ENCODE results near the gene GATA5. TPM values are rescaled to one million over a fixed set of nuclear protein-coding genes. Genes with fewer than 3 reads are reported as not detected.

The GATA5 gene
- total and polyA plus RNA-seq, 2 donors (not counting 3 experiments of a cell fraction or from before 2014, with no cell fraction given): not detected

DNA sequence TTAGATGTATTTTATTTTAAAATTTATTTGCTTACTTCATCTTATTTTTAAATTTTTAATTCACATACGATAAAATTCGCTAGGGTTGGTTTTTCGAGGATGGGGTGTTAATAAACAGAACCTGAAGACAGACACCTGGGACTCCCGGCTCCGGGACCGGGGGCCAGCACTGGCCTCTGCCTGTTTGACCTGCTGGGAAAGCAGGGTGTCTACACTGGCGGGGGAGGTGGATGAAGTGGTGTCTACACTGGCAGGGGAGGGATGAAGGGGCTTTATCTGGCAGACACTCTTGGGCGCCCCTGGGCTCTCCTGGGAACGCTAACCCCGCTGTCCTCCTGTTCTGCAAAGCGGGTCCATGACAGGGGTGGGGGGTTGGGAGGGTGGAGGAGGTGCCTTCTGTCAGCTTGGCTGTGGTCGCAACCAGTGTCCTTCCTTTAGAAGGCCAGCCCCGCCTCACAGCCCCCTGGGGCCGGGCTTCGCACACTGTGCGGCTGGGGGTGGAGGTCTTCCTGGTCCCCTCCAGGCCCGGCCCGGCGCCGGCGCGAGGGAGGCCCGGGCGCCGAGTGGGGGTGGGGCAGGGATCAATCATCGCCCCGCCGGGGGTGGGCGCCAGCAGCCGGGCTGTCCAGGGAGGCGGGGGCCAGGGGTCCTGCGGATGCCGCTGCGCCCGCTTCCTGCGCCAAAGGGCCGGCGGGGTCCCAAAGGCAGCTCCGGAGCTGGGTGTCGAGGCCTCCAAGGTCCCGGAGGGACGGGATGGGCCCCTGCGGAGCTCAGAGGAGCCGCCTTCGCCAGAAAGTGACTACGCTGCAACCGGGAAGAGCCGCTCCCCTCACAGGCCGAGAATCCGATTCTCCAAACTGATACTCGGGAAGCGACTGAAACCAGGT, 1.8 kb downstream of the GATA5 start:
- CTCF ChIA-PET: no interaction called here
- H3K4me1 ChIP-seq (ENCODE audit: control insufficient read depth, extremely low read depth, insufficient read depth, low read length): no peaks in the 10 kb centered on the region
- no TSS peak for BruUV-seq (replicated peaks)
- H3K9ac ChIP-seq (replicated peaks; ENCODE audit: extremely low read depth, insufficient read depth, low read length): no peak overlapping the region
- peak; percentile 11 for TF ChIP-seq EZH2 (IDR thresholded peaks at IDR 0.05; ENCODE audit: borderline replicate concordance, low read depth, low read length, severe bottlenecking)
- TF ChIP-seq POLR2AphosphoS5 (IDR thresholded peaks at IDR 0.05; ENCODE audit: insufficient read depth, low read depth, low read length): no peak
- dilution Hi-C loops (cut with MboI; ENCODE audit: extremely low pct_ligation_motif_present, low sequenced_read_pairs) (no loop called here), intact Hi-C loops (cut with micrococcal nuclease) (no loop called here)
- no peak overlapping the region for H3K27ac ChIP-seq (ENCODE audit: insufficient read depth, low read depth, low read length)
- FAIRE-seq (no peak), DNase-seq (ENCODE audit: low read depth, low spot score) (no peak)
- H3K27me3 ChIP-seq (ENCODE audit: control insufficient read depth in 2 of 2, insufficient read depth in 2 of 2, low read length in 2 of 2): peaks cover 35 to 46% of the 10 kb centered on the region in 2 experiments
- no peaks in the 10 kb centered on the region for H3K9me1 ChIP-seq (replicated peaks; ENCODE audit: control insufficient read depth, extremely low read depth, insufficient read depth, low read length)
- no peaks in the 10 kb centered on the region for H3K9me3 ChIP-seq (replicated peaks; ENCODE audit: control insufficient read depth, insufficient read depth, low read length)
- H3K79me2 ChIP-seq (ENCODE audit: control insufficient read depth, insufficient read depth, low read length): no peaks in the 10 kb centered on the region
- H4K20me1 ChIP-seq (replicated peaks; ENCODE audit: control insufficient read depth, extremely low read depth, insufficient read depth, low read length): no peaks in the 10 kb centered on the region
- no peak overlapping the region for H3K4me3 ChIP-seq (replicated peaks in 1 of 3; ENCODE audit: insufficient read depth in 1 of 3, low read depth in 1 of 3, low read length in 3 of 3)
- no peak overlapping the region for H2AFZ ChIP-seq (ENCODE audit: low read depth, low read length)
- H3K36me3 ChIP-seq (ENCODE audit: control insufficient read depth in 2 of 2, extremely low read depth in 1 of 2, insufficient read depth in 2 of 2, low read length in 2 of 2): no peaks in the 10 kb centered on the region
- POLR2A ChIA-PET: no interaction called here
- no peak overlapping the region for H3K4me2 ChIP-seq (ENCODE audit: insufficient read depth, low read length)

DNA sequence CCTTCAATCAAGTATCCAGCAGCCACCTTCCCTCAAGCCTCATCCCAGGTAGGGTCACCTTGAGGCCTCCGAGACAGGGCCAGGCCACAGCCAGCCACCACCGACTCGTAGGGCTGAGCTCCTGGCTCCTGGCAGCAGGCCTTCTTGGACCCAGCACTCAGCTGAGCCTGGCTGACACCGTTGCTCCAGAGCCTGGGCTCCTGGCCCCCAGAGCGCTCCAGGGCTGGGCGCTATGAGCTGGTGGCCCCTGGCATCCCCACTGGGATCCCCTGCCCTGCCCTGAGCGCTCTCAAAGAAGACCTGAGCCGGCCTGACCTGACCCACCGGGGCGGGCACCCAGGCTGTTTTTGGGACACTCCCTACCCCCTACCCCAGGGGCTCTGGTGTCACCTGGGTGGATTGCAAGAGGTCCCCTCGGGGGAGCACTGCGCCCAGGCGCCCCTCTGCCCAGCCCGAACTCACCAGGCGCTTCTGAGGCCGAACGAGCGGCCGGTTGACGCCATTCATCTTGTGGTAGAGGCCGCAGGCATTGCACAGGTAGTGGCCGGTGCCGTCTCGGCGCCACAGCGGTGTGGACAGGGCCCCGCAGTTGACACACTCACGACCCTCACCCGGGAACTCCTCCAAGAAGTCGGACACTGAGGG, 2.7 kb downstream of the GATA5 start:
- ChIA-PET POLR2A (no interaction called here), CTCF (no interaction called here)
- dilution Hi-C loops (cut with MboI; ENCODE audit: extremely low pct_ligation_motif_present, low sequenced_read_pairs): no loop called here
- DNase-seq (ENCODE audit: low read depth, low spot score) (no peak), FAIRE-seq (no peak)
- Histone ChIP-seq H4K20me1 (replicated peaks; ENCODE audit: control insufficient read depth, extremely low read depth, insufficient read depth, low read length) (no peaks in the 10 kb centered on the region), H2AFZ (ENCODE audit: low read depth, low read length) (no peak overlapping the region), H3K4me1 (ENCODE audit: control insufficient read depth, extremely low read depth, insufficient read depth, low read length) (no peaks in the 10 kb centered on the region), H3K4me3 (replicated peaks in 1 of 3; ENCODE audit: insufficient read depth in 1 of 3, low read depth in 1 of 3, low read length in 3 of 3) (no peak overlapping the region), H3K27me3 (ENCODE audit: control insufficient read depth in 2 of 2, insufficient read depth in 2 of 2, low read length in 2 of 2) (peaks cover 30 to 40% of the 10 kb centered on the region in 2 experiments), H3K36me3 (ENCODE audit: control insufficient read depth in 2 of 2, extremely low read depth in 1 of 2, insufficient read depth in 2 of 2, low read length in 2 of 2) (no peaks in the 10 kb centered on the region), H3K4me2 (ENCODE audit: insufficient read depth, low read length) (no peak overlapping the region), H3K9me1 (replicated peaks; ENCODE audit: control insufficient read depth, extremely low read depth, insufficient read depth, low read length) (no peaks in the 10 kb centered on the region), H3K9ac (replicated peaks; ENCODE audit: extremely low read depth, insufficient read depth, low read length) (no peak overlapping the region), H3K79me2 (ENCODE audit: control insufficient read depth, insufficient read depth, low read length) (no peaks in the 10 kb centered on the region), H3K9me3 (replicated peaks; ENCODE audit: control insufficient read depth, insufficient read depth, low read length) (no peaks in the 10 kb centered on the region), H3K27ac (ENCODE audit: insufficient read depth, low read depth, low read length) (no peak overlapping the region)
- intact Hi-C loops (cut with micrococcal nuclease): no loop called here
- BruUV-seq (replicated peaks): no TSS peak
- TF ChIP-seq POLR2AphosphoS5 (IDR thresholded peaks at IDR 0.05; ENCODE audit: insufficient read depth, low read depth, low read length): no peak
- no peak for TF ChIP-seq JUN (IDR thresholded peaks at IDR 0.05; ENCODE audit: borderline replicate concordance, insufficient read depth, insufficient read length, low read depth)
- TF ChIP-seq, protein P1, sequence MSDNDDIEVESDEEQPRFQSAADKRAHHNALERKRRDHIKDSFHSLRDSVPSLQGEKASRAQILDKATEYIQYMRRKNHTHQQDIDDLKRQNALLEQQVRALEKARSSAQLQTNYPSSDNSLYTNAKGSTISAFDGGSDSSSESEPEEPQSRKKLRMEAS (IDR thresholded peaks at IDR 0.05; ENCODE audit: insufficient read depth, insufficient read length): no peak
- TF ChIP-seq MYC (IDR thresholded peaks at IDR 0.05; ENCODE audit: low read depth, low read length): no peak
- TF ChIP-seq, protein P2, sequence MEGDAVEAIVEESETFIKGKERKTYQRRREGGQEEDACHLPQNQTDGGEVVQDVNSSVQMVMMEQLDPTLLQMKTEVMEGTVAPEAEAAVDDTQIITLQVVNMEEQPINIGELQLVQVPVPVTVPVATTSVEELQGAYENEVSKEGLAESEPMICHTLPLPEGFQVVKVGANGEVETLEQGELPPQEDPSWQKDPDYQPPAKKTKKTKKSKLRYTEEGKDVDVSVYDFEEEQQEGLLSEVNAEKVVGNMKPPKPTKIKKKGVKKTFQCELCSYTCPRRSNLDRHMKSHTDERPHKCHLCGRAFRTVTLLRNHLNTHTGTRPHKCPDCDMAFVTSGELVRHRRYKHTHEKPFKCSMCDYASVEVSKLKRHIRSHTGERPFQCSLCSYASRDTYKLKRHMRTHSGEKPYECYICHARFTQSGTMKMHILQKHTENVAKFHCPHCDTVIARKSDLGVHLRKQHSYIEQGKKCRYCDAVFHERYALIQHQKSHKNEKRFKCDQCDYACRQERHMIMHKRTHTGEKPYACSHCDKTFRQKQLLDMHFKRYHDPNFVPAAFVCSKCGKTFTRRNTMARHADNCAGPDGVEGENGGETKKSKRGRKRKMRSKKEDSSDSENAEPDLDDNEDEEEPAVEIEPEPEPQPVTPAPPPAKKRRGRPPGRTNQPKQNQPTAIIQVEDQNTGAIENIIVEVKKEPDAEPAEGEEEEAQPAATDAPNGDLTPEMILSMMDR (IDR thresholded peaks at IDR 0.05; ENCODE audit: extremely low read depth in 1 of 2, insufficient read depth in 1 of 2, low read depth in 1 of 2, low read length in 2 of 2): no peak
- TF ChIP-seq EZH2 (IDR thresholded peaks at IDR 0.05; ENCODE audit: borderline replicate concordance, low read depth, low read length, severe bottlenecking): no peak
- no peak for TF ChIP-seq POLR2A (IDR thresholded peaks at IDR 0.05; ENCODE audit: low read depth, low read length)
- no peak for TF ChIP-seq FOS (IDR thresholded peaks at IDR 0.05; ENCODE audit: borderline replicate concordance, insufficient read depth, low read length)
- TF ChIP-seq GATA2 (IDR thresholded peaks at IDR 0.05; ENCODE audit: insufficient read depth, insufficient read length, low read depth, low read length): no peak

Data from endothelial cell of umbilical vein (primary cell).